Activated CD4-positive, alpha-beta T cell treated with anti-CD3 and anti-CD28 coated beads for 24 hours (primary cell): ENCODE measurements around the gene TNS1.
"Not testable (repeated sequence)": the region's sequence is repeated elsewhere in the genome, so short reads cannot be mapped to it uniquely, and the experiment has no call there.

ENCODE experiments used
- DNase-seq, 2 donors: peaks; one replicate each; pipeline ENCODE4 v3.0.0-alpha.2; 2020; ENCODE audit warnings: low read depth in 2 of 2

The TNS1 gene

DNA sequence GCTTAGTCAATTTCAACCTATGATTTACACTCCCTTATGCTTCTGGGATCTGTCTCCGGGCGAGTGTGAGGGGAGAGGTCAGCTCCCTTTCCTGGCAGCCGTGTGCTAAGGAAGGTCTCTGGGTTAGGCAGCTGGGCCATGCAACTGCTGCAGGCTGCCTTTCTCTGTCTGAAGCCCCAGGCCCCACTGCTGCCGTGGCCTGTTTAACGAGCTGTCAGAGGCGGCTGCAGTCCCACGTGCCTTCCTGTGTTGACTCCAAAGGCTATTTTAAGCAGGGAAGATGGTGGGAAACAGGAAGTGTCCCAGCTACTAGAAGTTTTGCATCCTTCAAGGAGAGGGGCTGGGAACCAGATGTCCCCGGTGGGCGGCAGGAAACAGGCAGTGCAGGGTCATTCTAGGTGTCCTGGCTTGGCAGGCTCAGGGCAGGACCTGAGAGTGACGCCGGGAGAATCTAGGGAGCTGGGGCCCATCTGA is 186.4 kb downstream of the TNS1 start:
- no peak for DNase-seq

DNA sequence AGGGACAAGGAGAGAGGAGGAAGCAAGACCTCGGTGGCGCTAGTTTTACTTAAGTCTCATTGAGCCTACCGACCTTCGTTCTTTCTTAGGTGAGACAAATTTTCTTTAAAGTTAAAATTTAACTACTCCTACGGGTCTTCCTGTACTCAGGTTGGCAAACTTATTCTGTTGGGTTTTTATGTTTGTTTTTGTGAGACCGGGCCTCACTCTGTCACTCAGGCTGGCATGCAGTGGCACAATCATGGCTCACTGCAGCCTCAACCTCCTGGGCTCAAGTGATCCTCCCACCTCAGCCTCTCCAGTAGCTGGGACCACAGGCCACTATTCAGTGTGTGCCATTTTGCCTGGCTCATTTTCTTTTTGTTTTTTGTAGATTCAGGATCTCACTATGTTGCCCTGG is 189.0 kb downstream of the TNS1 start:
- no peak for DNase-seq

DNA sequence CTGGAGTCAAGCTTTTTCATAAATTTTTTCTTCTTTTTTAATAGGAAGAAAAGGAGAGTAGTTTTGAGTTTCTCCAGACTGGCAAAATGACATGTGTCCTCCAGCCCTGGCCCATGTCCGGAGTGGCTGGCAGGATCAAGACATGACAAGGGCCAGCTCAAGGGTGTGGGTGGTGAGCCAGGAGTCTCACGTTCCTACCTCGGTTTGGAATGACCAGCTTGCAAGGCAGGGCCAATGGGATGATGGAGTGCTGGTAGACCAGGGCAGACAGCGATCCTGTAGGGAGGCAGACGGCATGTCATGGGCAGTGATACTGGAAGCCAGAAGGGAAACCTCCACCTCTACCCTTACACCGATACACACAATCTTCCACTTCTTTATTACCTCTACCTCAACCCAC is 190.6 kb downstream of the TNS1 start:
- DNase-seq = no peak

DNA sequence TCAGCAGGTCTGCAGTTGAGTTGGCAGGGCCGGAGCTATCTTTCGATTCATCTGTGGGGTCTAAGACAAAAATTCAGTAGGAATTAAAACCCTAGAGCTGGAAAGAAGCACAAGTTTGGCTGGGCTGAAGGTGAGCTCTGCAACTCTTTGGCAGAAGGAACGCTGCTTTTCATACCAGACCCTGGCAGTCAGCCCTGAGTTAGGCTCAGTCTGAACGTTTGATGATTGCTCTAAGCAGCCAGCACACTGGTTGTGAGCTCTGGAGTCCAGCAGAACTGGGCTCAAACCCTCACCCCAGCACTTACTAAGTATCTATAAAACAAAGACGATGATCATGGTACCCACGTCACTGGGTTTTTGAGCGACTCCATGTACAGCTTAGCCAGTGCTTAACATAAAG is 192.5 kb downstream of the TNS1 start:
- DNase-seq = no peak

DNA sequence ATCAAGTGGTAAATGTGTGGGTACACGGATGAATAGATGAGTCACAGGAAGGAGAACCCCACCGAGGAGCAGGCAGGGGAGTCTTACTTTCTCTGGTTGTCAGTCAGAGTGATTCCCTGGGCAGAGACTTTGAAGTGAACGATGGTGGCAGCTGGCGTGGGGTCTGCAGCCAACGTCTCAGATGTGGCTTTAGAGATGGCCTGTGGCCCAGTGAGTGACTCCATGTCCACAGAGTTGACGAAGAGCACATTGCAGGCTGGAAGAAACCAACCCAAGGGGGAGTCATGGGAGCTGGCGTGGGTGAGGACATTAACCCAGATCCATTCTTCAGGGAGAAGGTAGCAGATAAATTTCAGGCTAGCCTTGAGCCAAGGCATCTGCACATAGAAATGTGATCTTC is 193.1 kb downstream of the TNS1 start:
- DNase-seq = no peak

DNA sequence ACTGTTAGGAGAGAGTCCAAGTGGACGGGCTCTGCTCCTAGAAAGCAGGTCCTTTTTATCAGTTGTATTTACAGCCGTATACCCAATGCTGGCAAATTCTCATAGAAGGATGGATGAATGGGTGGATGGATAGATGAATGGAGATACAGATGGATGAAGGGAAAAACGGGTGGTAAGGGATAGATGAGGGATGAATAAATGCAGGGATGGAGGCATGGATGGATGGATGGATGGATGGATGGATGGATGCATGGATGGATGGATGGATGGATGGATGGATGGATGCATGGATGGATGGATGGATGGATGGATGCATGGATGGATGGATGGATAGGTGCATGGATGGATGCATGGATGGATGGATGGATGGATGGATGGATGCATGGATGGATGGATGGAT is 193.8 kb downstream of the TNS1 start:
- not testable (repeated sequence) for DNase-seq

DNA sequence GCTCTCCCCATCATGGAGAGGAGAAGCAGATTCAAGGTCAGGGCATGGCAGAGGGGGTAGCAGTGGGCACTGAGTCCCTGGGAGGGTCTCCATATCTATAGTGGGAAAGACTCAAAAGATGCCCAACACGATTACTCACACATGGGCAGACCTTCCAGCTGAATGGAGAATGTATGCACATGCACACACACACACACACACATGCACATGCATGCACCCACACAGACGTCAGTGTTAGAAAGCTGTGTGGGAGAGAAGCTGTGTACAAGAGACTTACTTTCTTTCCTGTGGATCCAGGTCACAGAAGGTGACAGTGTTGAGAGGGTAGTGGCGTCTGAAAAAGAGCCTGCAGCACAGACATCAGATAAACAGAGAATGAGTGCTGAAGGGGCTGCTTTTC is 194.5 kb downstream of the TNS1 start:
- DNase-seq = no peak

DNA sequence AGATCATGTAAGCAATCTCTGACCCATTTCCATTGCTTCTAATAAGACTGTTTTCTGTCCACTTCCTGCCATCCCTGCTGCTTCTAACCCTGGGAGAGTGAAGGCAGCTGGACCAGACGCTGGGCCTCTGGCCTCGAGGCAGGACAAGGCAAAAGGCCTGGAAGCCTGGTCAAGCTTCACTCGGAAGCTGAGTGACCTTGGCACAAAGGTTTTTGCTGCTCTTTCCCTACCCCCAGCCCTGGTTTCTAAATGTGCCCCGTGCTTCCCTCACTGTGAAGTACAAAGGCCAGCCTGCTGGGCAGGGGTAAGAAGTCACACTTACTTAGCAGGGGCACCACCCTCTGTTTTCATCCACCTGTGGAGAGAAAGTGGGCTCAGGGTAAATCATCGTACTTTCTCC is 195.0 kb downstream of the TNS1 start:
- no peak for DNase-seq

DNA sequence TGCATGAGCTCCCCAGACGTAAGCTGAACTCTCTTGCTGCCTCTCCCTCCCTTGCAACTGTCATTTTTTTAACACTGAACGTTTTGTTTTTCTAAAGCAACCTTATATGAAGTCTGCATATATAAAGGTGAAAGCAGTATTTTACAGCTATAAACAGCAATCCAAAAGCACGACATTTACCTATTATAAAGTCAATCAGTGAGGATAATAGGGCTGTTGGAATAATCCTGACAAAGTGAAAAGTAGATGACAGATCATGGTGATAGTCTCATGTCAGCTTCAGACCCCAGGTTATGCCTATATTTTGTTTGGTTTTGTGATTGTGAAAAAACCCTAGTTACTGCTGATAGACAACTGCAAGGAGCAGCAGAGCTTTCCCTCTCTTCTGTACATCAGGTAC is 195.8 kb downstream of the TNS1 start:
- no peak for DNase-seq

DNA sequence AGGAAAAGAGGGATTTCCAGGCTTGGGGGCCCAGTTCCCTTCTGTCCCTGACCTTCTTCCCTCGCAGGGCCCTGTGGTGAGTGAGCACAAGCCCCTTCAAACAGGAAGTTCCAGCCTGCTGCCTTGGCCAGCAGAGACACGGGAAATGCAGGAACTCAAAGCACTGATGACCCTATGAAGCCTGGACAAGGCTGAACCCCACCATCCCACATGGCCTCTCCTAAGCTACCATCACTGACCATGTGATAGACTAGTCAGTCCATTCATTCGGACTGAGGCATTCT is 196.4 kb downstream of the TNS1 start:
- DNase-seq = no peak

DNA sequence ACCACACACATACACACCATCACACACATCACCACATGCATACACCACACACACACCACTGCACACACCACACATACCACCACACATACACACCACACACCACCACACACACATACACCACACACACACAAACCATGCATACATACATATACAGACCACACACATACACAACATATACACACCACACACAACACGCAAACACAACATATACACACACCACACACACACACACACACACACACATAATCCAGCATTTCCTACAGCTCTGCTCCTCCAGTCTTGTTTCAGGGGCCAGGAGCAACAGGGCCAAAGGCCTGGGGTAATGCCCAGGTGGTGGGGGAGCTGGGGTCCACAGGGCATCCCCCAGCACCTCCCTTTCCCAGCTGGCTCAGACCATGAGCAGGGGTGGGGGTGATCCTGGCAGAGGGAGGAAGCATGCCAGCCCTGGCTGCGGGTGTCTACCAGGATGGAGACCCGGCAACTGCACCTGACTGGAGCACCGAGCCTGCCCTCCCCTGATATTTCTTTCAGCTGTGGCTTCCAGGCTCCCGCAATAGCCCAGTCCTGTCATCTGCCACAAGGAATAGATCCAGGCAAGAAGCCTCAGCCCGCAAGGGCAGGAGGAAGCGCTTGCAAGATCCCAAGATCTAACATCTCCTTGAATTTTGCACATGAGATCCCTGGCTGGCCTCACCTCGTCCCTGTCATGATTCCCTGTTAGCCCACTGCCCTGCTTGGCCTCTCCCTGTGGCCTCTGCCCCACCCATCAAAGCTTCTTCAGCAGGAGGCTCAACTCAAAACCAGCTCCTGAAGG is 196.9 kb downstream of the TNS1 start:
- DNase-seq = no peak

DNA sequence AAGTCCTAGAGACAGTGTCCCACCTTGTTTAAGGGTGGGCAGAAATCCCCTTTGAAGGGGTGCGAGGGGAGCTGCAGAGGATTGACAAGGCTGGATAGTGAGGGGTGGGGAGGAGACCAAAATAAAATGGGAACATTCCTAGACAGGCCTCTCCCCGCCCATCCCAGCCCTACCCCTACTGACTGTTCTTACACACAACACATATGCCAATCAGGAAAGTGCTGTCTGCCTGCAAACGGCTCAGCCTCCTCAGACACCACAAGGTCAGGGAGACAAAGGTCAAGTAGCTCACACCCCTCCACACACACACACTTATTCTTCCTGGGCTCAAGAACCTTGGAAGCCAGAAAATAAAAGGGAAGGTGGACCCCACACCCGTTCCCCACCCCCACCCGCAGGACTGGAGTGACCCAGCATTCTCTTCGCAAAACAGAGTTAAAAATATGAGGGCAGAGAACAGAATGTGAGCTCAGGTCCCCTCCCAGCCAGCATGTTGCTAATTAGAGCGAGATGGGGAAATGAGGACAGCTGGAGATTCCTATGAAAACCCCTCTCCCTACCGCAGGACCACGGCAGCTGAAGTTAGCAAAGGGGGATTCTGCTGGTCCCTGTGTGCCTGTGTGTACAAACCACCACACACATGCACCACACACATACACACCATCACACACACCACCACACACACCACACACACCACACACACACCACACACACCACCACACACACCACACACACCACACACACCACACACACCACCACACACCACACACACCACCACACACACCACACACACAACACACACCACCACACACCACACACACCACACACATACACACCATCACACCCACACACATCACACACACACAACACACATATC is 197.8 kb downstream of the TNS1 start:
- no peak for DNase-seq

DNA sequence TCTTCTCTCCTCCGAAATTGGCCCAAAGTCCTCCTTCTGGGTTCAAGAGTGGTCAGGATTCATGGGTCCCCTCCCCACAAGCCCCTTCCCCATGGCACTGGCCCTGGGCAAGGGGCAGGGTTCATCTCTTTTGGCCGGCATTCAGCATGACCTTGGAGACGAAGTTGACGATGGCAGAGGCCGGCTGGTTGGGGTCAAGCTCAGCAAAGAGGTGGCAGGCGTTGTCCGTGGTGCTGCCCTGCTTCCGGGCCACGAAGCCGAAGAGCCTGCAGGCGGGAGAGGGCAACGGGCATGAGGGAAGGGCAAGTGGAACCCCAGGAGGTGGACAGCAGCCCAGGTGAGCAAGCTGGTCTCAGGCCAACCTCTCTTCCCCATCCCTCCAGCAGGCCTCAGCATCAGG is 198.5 kb downstream of the TNS1 start:
- DNase-seq = no peak

DNA sequence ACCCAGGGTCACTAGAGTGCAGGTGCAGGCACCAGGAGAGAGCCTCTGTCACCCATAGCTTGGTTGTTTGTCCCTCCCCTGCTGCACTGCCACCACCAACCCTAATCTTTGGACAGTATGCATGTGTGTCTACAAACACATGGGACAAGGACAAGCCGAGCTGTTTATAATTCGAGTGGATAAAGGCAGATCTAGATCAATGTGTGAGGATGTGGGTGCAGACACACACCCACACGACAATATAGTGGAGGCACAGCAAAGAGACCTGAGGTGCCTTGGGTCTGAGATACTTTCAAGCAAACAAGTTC is 199.2 kb downstream of the TNS1 start:
- no peak for DNase-seq

DNA sequence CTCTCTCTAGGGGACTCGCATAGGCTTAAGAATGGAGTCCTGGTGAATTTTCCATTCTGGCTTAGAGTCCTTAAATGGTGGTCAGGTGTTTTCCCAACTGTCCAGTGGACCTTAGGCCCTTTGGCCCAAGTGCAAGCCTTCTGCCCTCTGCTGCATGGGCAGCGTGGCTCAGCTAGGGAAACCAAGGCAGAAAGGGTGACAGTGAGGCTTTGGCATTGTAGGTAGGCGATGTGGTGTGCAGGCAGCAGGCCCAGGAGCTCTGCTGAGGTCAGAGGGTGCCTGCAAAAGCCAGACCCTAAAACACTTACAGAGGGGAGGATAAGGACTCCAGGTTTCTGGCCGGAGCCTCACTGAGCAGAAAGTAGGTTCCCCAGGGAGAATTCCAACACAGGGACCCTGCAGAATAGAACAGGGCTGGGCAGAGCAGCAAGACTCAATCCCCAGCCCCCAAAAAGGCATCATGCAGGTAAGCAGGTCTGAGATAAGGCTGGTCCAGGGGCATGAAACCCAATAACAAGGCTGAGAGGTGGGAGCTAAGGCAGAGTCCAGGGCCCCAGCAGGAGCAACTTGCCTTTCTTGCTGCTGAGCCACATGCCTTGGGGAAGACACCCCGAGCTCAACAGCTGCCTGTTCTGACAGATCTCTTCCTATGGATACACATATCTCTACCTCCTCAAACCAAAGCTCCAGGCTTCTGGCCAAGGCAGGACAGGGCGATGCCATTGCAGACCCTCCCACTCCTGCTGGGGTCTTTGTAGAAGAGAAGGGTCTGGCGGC is 199.7 kb downstream of the TNS1 start:
- no peak for DNase-seq

DNA sequence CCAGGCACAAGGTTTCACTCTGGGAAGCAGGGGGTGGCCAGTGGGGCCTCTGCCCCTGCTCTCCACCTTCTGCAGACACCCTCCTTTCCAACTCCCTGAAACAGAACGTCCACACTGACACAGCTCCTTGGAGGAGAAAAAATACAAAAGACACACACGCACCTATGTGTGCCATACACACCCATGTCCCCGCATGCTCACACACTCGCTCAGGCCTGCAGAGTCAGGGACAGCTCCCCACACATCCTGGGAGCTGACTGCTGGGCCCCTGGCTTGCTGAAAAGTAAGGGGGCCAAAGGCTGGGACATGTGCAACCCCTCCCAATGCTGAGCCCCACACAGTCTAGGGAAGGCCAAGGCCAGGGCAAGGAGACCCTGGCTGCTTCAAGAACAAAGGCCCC is 200.5 kb downstream of the TNS1 start:
- DNase-seq = no peak

DNA sequence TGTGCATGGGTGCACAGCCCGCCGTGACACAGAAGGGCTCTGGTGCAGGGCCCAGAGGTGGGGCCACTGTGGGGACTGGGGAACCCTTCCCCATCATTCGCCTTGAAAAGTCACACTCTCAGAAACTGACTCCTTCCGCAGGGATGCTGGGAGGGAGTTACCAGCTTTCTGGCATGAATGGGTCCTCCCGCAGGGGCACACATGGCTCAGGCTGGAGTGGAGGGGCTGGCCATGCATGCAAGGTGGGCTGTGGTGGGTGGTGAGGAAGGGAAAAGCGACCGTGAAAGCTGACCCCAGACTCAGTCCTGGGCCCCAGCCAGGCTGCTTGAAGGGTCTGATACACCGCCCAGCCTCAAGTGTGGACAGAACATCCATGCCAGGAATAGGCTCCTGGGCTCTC is 201.1 kb downstream of the TNS1 start:
- no peak for DNase-seq

DNA sequence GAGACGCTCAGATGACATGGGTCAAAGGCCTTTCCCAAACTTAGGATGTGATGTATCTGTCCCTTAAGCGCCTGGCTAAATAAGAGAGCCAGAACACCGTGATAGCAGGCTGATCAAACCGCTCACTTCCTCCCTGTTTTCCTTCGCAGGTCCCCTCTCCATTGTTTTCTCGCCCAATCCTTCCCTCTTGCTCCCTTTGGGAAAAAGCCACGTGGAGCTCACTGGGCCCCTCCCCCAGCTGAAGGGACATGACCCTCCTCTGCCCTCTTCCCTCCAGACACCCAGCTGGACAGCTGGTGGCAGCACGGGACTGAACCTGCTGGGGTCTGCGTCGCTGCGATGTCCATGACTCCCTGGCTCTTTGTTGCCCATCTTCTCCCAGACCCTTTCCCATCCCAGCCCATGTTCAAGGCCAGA is 201.7 kb downstream of the TNS1 start:
- DNase-seq = no peak

DNA sequence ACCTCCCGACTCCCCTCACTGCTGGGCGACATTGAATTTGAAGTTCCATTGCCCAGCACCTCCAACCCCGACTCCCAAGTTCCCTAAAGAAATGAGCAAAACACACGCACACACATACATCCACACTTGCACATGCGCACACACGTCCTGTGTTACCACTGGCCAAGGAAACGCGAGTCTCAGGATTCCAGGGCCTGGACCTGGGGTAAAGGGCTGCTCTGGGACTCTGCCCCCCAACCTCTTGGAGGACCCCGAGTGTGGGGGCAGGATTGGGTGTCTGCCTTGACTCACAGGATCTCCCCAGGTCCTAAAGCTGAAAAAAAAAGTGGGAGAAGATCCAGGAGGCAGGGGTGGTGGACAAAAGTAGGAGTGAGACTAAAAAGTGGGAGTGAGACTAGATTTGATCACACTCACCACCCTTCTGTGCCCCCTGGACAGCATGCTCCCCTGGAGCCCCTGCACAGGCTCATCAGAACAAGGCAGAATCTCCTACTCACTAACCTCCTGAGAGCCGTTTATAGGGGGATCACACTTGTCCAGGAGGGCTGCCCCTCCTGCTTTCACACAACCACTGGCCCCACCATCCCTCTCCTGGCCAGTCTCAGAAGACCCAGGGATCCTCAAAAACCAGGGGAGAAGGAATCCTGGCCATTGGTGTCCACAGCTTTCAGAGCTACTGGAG is 202.2 kb downstream of the TNS1 start:
- DNase-seq = no peak

DNA sequence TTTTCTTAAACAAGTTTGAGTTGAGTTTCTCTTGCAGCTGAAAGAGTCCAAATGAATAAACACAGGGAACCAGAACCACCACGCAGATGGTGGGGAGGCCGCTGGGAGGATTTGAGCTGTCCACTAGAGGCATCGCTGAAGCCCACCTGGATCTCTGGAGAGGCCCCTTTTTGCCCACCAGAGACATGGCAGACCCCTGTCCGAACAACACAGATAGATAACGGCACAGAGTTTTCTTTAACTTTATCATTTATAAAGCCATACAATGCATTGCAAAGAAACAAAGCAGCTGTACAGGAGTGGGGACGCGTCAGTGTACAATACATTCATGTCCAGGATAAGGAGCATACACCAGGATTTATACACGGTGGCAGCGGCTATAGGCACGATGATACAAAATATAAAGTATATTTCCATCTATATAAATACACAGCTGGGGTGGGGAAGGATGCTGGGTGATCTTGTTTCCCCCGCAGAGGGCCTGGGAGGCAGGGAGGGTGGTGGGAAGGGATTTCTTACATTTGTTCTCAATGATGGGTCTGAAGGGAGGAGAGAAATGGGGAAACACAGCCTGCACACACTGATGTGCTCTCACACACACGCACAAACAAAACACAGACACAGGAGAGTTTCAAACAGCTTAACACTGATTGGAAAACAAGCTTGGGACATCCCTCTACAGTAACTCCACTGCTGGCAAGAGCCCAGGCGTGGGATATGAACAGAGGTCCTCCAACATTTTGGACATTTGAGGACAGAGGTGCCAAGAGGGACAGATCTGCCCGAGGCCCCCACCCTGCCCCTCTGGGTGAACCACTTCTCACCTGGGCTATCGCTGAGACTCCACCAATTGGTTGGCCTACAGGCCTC is 203.0 kb downstream of the TNS1 start:
- DNase-seq = no peak
